ENCODE measurements around the gene HNRNPR.
A peak's percentile ranks its signal among the peaks of the same experiment; 100 is the strongest.

Gene HNRNPR

DNA sequence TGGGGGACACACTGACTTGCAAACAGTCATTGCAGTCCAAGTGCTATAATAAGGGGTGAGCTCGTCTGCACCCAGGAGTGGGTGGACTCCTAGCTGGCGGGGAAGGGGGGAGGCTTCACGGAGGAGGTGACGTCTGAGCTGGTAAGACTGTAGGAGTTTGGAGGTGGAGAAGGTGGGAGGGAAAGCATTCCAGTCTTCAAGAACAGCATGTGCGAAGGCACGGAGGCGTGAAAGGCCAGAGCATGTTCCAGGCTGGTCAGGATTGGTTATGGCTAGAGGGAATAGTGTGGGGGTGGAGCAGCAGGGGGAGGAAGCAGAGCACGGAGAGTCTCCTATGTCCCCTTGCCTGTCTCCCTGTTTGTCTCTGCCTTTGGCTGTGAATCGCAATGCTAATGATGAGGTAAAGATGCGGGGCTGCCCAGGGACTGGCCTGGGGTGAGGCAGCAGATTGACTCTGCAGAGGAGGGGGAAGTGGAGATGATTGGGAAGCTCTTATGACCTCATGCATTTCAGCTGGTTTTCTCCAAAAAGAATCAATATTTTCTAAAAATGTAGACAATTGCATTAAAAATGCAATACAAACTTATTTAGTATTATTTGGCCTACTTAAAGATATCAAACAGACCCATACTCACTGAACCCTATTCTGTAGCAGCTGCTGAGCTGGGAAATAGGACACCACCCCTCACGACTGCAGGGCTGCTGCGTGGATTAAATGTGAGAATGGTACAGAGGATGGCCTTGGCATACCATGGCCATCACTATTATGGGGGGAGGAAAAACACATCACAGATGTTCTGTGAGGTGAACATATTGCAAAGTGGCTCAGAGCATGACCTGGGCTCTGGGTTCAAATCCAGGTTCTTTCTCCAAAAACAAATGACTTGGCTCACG, 28.1 kb upstream of the HNRNPR start:
- DNase-seq (ENCODE audit: low read depth), result no peak
- no peak overlapping the region for H3K4me3 ChIP-seq (ENCODE audit: low read depth, low read length)
- TF ChIP-seq, protein P1, sequence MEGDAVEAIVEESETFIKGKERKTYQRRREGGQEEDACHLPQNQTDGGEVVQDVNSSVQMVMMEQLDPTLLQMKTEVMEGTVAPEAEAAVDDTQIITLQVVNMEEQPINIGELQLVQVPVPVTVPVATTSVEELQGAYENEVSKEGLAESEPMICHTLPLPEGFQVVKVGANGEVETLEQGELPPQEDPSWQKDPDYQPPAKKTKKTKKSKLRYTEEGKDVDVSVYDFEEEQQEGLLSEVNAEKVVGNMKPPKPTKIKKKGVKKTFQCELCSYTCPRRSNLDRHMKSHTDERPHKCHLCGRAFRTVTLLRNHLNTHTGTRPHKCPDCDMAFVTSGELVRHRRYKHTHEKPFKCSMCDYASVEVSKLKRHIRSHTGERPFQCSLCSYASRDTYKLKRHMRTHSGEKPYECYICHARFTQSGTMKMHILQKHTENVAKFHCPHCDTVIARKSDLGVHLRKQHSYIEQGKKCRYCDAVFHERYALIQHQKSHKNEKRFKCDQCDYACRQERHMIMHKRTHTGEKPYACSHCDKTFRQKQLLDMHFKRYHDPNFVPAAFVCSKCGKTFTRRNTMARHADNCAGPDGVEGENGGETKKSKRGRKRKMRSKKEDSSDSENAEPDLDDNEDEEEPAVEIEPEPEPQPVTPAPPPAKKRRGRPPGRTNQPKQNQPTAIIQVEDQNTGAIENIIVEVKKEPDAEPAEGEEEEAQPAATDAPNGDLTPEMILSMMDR (IDR thresholded peaks at IDR 0.05; ENCODE audit: insufficient read depth, low read depth, low read length, missing control alignments), result no peak

DNA sequence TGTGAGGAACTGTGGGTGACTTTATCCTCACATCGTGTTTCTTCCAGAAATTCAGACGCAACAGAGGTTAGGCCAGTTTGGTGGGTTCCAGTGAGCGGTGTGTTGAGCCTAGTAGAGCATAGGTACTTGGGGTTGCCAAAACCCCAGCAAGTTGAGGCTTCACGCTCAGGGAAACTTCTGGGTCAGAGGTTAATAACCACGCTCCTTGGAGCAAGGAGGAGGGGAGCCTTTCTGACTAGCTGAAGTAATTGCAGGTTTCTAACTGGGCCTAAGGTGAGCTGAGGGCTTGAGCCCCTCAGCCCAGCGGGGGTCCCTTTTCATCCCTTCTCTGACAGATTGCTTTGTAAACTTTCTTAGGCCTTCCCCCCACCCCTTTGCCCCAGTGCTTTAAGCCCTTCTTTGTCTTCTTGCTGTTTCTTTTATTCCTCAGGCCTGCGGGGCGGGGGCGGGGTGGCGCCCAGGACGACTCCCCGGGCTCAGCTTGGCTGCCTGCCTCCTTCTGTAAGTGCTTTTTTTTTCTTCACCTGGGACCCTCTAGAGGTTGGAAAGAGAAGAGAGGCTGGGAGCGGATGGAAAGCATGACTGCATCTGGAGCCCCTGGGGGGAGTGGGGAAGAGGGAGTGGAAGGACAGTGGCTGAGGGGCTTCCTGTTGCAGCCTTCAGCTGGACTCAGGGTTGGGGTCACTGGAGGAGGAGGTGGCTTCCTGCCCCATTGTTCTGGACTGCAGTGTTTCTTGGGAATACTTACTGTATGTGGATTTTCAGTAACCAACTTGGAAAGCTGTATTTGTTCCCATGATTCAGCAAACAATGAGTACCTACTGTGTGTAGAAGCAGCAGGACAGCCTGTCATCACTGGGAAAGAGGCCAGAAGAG, 26.9 kb upstream of the HNRNPR start:
- no peak for DNase-seq (ENCODE audit: low read depth)
- TF ChIP-seq, protein P1 (IDR thresholded peaks at IDR 0.05; ENCODE audit: insufficient read depth, low read depth, low read length, missing control alignments), result no peak
- no peak overlapping the region for H3K4me3 ChIP-seq (ENCODE audit: low read depth, low read length)

DNA sequence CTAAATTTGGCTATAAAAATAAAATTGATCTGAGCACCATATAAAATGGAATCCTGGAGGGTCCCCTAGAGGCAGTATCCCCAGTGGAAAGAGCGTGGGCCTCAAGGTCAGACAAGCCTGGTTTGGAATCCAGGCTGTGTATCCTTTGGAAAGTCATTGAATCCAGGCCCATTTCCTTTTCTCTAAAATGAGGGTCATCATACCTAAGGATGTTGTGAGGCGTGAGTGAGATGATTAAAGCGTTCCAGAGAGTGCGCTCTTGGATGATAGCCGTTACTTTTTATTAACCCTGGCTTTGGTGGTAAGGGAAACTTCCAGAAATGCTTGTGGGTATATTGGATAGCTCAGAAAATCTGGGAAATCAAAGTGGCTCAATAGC, 26.2 kb upstream of the HNRNPR start:
- H3K4me3 ChIP-seq (ENCODE audit: low read depth, low read length), result peak overlapping the region; percentile 69; the same call in 1 of the 2 replicates
- TF ChIP-seq, protein P1 (IDR thresholded peaks at IDR 0.05; ENCODE audit: insufficient read depth, low read depth, low read length, missing control alignments), result no peak
- no peak for DNase-seq (ENCODE audit: low read depth)

DNA sequence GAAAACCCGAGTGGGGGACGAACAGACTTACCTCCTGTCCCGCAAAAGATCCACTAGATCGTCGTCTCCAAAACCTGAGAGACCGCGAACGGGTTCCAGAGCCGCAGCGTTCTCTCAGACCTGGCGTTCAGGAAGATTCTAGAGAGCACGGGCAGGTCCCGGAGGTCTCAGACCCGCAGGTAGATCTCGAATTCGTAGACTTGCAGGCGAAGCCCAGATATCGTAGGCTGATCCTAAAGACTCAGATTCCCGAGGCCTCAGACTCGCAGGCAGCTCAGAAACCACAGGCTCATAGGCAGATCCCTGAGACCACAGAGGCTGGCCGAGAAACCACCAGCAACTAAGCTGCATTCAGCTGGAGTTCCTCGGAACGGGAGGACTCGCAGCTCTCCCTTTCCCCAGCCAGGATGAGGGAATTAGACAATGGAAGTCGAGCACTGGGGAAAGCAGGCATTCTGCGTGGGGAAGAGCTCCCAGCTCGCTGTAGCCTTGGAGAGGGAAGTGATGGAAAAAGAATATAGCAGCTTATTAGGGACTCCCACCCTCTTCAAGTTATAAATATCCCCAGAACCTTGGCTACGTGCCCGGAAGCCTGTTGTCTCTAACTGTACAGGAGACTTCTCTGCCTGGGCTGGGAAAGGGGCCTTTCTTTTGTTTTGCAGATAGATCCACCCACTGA, 25.4 kb upstream of the HNRNPR start, which contains the start of gene ZNF436:
TSS of gene ZNF436 (minus strand) at position 502 of the 679 bp plus-strand sequence. CDS start 1,831 bp downstream, outside the sequence.
- TF ChIP-seq, protein P1 (IDR thresholded peaks at IDR 0.05; ENCODE audit: insufficient read depth, low read depth, low read length, missing control alignments), result no peak
- DNase-seq (ENCODE audit: low read depth), result peak; percentile 41
- H3K4me3 ChIP-seq (ENCODE audit: low read depth, low read length), result peak within 1 kb of the TSS; percentile 69

DNA sequence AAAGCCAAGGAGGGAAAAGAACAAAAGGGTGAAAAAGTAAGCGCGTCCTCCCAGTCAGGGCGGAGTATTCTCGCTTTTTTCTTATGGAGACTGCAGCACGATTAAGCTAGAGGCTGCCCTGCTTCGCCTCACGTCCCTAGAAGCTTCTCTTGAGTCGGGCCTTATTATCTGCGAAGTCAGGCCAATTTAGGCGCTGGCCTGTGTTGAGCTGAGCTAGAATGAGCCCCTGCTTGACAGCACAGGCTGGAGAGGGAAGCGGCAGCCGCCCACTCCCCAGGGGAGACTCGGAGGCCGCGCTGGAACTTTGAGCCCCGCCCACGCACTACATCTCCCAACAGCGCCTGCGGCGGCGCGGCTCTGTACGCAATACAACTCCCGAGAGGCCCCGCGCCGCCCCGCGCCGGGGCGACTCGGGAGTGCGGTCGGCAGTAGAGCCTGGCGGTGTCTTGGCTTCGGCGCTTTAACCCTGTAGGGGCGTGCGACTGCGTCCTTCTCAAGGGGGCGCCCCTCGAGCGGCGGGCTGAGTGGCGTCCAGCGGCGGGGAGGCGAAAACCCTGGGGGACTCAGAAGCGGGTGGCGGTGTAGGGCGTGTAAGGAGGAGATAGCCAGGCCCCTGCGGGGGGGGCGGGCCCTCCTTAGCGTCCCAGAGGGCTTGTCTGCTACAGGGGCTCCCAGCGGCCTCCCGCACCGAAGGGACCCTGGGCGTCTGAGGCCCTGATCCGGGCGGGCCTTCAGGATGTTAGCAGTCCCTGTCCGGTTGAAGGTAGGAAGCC, 24.7 kb upstream of the HNRNPR start:
- TF ChIP-seq, protein P1 (IDR thresholded peaks at IDR 0.05; ENCODE audit: insufficient read depth, low read depth, low read length, missing control alignments), result peak; percentile 5
- peak overlapping the region; percentile 69 for H3K4me3 ChIP-seq (ENCODE audit: low read depth, low read length)
- peak; percentile 93 for DNase-seq (ENCODE audit: low read depth)
